ENCODE data around the gene LGR4.

LGR4 gene

GRCh38 chr11:27401280-27401832 lies 71.2 kb downstream of the LGR4 start:
- DNase-seq (ENCODE audit: low spot score): no peak

GRCh38 chr11:27398400-27398770 lies 74.2 kb downstream of the LGR4 start:
- DNase-seq (ENCODE audit: low spot score): no peak

GRCh38 chr11:27397624-27398399 lies 74.8 kb downstream of the LGR4 start:
- no peak for DNase-seq (ENCODE audit: low spot score)

- DNase-seq (ENCODE audit: low spot score): no peak
These were observed 76.2 kb downstream of the LGR4 start for GRCh38 chr11:27396259-27396839.

GRCh38 chr11:27395556-27396258 lies 76.9 kb downstream of the LGR4 start:
- DNase-seq (ENCODE audit: low spot score): no peak

- no peak for DNase-seq (ENCODE audit: low spot score)
These were observed 77.8 kb downstream of the LGR4 start for GRCh38 chr11:27394781-27395228.

GRCh38 chr11:27392278-27393114 lies 80.1 kb downstream of the LGR4 start:
- peak; percentile 38 for DNase-seq (ENCODE audit: low spot score)

- no peak for DNase-seq (ENCODE audit: low spot score)
These were observed 81.1 kb downstream of the LGR4 start for GRCh38 chr11:27391331-27392015.

- DNase-seq (ENCODE audit: low spot score): peak; percentile 18
These were observed 82.0 kb downstream of the LGR4 start for GRCh38 chr11:27390318-27391295.

- DNase-seq (ENCODE audit: low spot score): peak; percentile 29
These were observed 83.7 kb downstream of the LGR4 start for GRCh38 chr11:27388869-27389268.

GRCh38 chr11:27388001-27388400 lies 84.6 kb downstream of the LGR4 start:
- DNase-seq (ENCODE audit: low spot score): peak; percentile 67

- peak; percentile 35 for DNase-seq (ENCODE audit: low spot score)
These were observed 85.2 kb downstream of the LGR4 start for GRCh38 chr11:27387362-27387761.

- DNase-seq (ENCODE audit: low spot score): no peak
These were observed 86.3 kb downstream of the LGR4 start for GRCh38 chr11:27386181-27386845.

- DNase-seq (ENCODE audit: low spot score): no peak
These were observed 87.3 kb downstream of the LGR4 start for GRCh38 chr11:27385245-27385644.

- DNase-seq (ENCODE audit: low spot score): no peak
These were observed 88.4 kb downstream of the LGR4 start for GRCh38 chr11:27384227-27384626.

GRCh38 chr11:27383645-27384044 lies 88.9 kb downstream of the LGR4 start:
- no peak for DNase-seq (ENCODE audit: low spot score)

GRCh38 chr11:27381238-27381666 lies 91.3 kb downstream of the LGR4 start:
- no peak for DNase-seq (ENCODE audit: low spot score)

- DNase-seq (ENCODE audit: low spot score): no peak
These were observed 91.8 kb downstream of the LGR4 start for GRCh38 chr11:27380771-27381170.

GRCh38 chr11:27379449-27379848 lies 93.1 kb downstream of the LGR4 start:
- no peak for DNase-seq (ENCODE audit: low spot score)

Data from hematopoietic multipotent progenitor cell treated with erythropoietin and hydrocortisone succinate and interleukin-3 and kit ligand, for 17 days (in vitro differentiated cells).